Measurements from ENCODE around the gene MBD3L1.

Gene MBD3L1

GRCh38 chr19:8881512-8881911 is 49.3 kb downstream of the MBD3L1 start:
- DNase-seq = no peak

- no peak for DNase-seq
Observed at GRCh38 chr19:8884416-8884815, 52.2 kb downstream of the MBD3L1 start.

- DNase-seq = no peak
Observed at GRCh38 chr19:8887364-8887763, 55.2 kb downstream of the MBD3L1 start.

GRCh38 chr19:8890260-8890659 is 58.1 kb downstream of the MBD3L1 start:
- DNase-seq = no peak
